Left forelimb (tissue), 1 donor: ENCODE data around the gene BARX1.
A peak's percentile ranks its signal among the peaks of the same experiment; 100 is the strongest.

Experiments
- DNase-seq: peaks from one replicate; pipeline ENCODE4 v3.0.0-alpha.2; 2018; ENCODE audit warnings: low spot score

Gene BARX1

GRCh38 chr9:93917121-93917853, 37.9 kb downstream of the BARX1 start:
- DNase-seq, result no peak

DNA sequence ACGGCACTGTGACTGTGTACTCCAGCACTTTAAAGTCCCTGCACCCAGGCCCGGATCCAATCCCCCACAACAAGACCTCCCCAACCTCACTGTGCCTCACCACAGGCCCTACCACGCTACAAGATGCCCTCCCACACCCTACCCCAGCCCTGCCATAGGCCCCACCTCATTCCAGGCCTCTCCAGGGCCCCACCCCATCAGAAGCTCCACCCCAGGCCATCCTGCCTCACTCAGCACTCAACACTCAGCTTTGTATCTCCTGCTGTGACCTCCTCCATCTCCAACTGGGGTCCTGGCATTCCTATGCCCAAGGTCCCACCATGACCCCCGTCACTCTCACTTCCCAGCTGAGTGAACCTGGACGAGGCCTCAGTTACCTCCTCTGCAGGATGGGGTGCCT, 38.8 kb downstream of the BARX1 start:
- no peak for DNase-seq

DNA sequence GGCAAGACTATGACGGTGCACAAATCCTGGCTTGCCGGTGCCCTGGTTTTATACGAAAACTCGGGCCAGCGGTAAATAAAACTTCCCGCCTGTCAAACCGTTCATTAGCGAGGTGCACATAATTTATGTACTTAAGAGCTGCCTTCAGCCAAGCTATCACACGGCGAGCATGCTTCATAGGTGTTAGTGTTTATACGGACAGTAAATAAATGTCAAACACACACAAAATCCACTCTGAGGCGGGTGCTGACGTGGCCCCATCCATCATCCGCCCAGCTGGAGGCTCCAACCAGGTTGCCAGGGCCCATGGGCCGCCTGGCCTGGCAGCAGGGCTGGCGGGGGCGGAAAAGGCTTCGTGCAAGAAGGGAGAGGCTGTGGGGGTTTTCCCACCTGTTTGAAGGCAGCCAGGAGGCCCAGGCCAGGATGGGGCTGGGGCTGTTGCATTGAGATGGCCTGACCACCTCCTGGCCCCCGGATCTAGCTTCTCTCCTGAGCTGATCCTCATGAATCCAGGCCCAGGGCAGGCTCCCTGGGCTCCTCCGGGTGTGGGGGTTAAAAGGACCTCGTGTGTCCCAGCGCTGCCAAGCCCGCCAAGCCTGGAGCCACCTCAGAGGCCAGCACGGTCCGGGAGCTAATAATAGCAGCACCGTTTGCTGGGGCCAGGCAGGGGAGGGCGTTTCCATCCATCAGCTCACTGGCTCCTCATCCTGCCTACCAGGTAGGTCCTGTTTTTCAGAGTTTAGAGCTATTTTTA, 43.2 kb downstream of the BARX1 start:
- DNase-seq, result no peak

DNA sequence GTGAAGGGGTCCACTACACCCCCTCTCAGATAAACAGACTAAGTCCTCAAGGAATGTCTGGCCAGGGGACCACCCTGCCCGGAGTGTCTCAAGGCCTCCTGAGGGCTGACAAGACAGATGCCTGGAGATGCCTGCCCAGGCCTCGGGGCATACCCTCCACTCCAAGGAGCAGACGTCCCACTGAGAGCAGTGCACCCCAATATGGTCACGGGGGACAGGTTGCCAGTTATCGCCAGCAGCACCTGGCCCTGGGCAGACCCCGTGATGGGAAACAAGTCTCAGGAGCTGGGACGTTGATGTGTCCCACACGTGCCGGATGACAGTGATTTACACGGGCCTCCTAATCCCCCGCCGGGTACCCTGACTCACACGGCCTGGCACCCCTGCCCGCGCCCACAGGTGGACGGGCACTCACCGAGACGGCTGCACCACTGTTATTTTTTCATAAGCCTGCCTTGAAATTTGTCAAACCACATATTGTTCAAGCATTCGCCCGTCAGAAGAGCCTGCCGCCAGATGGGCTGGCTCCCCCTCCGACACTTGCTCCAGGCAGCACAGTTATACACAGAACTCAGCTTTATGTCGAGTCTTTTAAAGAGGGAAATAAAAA, 43.9 kb downstream of the BARX1 start:
- DNase-seq, result no peak

DNA sequence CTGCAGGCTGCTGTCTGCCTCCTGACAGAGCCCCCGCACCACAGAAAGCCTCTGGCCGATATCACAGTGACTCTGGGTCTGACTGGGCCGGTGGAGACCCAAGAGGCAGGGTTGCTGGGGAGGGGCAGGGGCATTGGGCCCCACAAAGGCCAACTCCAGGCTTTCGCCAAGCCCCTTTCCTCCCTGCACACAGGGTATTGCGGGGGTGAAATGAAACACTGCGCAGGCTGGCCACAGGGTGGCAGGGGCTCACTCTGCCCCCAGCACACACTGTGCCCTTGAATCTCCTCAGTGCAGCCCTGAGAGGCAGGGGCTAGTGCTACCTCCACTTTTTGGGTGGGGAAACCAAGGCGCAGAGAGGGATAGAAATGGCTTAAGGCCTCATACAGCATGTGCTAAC, 44.6 kb downstream of the BARX1 start:
- no peak for DNase-seq

DNA sequence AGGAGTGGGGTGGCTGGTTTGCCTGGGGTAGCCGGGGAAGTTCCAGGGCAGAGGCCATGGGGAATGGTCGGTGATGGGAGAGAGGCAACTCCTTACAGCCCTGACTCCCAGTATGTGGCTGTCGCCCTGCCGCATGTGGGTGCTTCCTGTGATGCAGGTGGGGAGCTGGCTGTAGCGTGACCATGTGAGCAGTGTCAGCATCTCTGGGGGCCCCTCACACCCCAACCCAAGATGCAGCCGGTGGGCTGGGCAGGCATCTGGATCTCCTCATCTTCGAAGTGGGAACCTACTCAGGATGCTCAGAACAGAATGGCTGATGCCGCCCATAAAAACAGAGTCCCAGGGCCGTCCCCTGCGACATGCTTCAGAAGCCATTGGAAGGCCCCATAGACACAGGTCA, 45.0 kb downstream of the BARX1 start:
- no peak for DNase-seq

- no peak for DNase-seq
These were observed 45.9 kb downstream of the BARX1 start for GRCh38 chr9:93909242-93909616.

DNA sequence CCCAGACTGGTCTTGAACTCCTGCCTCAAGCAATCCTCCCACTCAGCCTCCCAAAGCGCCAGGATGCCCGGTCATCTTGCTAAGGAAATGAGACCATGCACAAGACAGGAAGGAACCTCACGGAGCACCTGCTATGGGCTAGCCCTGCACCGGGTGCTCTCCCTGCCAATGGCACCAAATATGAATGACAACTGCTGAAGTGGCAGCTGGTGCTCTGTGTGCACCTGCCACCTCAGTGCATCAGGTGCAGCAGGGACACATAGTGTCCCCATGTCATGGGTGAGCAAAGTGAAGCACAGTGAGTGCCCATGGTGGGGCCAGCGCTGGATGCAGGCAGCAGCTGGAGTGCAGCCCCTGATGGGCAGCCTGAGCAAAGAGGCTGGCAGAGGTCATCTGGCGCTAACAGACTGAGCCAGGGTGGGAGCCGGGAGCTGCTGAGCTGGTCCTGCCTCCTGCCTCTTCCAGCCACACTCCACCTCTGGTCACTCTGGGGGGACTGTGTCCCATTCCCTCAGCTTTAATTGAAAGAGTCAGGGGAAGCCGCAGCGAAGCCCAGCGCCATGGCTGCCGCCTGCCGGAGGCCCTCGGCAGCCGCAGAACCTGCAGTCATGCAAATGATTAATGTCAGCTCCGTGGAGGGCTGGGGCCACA, 46.4 kb downstream of the BARX1 start:
- no peak for DNase-seq

DNA sequence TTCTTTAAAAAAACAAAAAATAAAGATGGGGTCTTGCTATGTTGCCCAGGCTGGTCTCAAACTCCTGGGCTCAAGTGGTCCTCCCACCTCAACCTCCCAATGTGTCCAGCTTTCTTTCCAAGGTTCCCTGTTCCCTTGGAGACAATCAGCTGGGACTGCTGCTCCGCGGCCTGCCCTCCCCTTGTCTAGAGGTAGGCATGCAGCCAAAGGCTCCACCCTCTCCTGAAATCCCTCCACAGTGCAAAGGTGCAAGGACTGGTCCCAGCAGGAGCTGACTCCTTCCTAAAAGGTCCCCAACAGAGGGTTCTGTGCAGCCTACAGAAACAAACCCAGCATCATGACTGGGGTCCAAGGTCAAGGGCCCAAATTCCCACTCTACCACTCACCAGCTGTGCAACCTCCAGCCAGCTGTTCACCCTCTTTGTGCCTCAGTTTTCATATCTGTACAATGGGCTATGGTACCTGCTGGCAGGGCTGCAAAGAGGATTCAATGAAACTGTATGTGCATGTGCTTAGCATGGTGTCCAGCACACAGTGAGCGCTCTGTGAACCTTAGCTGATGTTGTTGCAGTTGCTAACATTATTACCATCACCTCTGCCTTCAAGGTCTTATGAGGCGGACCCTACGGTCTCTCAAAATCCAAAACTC, 47.5 kb downstream of the BARX1 start:
- DNase-seq, result no peak

DNA sequence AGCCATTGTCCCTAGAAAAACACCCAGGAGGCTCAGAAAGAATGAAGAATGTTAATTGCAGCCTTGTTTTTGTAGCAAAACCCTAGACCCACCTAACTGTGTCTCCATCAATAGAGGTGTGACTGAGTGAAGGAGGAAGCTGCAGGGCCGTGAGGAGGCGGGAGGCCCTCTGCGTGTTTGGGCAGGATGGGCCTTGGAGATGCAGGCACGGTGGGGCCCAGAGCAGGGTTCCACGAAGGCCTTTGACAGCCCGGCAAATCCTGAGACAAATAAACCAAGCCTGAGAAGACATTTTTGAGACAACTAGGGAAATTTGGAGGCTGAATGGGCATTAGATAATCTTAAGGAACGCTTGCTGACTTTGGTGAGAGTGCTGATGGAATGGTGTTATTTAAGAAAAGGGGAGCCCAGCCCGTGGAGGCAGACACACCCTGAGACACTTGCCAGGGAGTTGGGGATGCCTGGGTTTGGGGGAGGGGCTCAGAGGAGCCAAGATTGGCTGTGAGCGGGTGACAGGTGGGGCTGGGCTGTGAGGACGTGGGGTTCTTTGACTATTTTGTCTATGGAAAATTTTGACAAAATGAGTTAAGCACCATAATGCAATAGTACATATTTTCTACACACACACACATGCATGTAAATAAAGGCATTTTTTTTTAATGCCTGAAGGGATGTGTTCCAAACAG, 48.8 kb downstream of the BARX1 start:
- DNase-seq, result no peak

GRCh38 chr9:93905473-93906133, 49.6 kb downstream of the BARX1 start:
- no peak for DNase-seq

DNA sequence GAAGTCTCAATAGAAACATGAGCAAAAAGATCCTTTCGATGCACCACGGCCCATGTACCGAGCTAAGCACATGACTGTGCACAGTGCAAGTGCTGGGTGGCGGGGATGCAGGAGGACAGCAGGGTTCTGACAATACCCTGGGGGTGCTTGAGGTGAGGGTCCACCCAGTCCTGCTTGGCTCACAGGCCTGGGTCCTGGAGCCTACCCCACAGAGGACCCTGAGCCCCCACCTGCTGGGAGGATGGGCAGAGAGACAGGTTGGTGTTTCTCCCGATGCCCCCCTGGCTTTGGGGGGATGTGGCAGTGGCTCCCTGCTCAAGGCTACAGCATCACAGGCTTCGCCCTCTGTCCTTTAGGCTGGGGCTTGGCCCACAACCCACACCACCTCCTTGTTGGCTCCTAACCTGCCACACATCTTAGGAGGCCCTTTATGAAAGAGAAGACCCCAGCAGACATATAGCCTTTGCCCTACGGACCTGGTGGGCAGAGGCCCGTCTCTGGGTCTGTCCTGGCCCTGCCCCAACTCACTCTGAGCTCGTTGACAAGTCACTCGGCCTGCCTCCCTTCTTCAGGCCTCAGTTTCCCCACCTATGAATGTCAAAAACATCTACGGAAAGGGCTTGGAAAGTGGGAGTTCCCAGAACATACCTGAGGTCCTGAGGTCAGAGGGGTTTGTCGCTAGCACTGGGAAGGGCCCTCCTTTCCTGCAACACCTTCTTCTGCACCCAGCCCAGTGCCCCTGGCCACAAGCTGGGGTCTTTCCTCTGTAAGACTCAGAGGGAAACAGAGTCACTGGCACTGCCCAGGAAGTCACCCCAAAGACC, 50.3 kb downstream of the BARX1 start:
- no peak for DNase-seq

DNA sequence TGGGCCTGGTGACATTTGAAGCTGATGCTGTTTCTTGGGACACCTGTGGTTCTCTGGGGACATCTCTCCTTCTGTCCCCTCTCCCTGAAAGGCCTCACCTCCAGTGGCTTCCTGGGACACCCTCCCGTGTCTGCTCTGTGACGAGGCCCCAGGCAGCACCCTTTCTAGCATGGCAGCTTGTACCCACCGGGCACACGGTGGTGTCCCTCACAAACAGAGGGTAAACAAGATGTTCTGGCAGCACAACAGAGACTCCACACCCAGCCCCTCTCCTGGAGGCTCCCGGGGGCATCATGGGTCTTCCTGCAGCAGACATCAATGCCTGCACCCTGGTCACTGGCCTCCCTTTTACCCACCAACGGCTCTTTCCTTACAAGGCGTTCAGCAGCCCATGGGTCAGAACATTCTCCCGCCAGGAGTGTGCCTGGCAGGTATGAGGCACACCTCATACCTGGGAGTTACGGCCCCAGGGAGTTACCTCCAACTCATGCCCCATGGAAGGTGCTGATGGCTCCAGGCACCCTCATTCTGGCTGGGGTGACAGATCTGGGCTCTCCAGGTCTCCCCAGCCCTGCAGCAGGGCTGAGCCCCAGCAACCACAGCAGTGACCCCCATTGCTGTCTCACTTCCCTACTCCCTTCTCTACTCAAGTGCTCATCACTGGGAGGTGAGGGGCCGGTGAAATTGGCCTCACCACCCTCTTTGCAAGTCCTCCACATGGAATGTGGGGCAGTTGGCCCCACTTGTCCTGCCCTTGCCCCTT, 51.1 kb downstream of the BARX1 start:
- DNase-seq, result peak; percentile 48

- peak; percentile 49 for DNase-seq
These were observed 52.1 kb downstream of the BARX1 start for GRCh38 chr9:93902780-93903655.

DNA sequence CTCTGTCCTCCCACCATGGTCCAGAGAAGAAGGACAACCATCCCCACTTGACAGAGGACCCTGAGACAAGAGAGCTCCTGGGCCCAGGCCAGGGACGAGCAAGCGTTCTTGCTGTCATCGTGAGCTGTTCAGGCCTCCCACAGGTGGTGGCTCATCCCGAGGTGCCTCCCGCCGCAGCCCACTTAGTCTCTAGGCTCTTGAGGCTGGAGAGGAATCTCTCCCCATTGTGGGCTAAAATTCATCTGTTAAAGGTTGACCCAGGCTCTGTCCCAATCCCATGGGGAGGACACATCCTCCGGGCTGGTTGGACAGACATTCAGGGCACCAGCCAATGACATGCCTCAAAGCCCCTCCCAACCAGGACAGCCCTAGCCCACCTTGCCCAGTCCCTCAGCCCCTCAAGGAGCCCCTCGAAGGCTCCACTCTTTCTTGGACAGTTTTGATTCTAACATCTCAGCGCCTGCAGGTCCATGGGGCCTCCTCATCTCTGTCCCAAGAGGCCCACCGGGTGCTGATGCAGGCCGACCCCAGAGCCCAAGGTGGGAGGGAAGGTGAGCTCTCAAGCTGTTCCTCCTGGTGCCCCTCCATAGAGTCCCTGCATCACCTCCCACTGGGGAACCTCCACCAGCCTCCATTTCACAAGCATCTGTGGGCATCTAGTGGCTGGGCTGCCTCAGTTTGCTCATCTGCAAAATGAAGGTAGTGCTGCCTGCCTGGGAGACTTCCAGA, 52.9 kb downstream of the BARX1 start:
- peak; percentile 49 for DNase-seq
